Measurements from ENCODE around the gene POU6F2. TPM values are rescaled to one million over a fixed set of nuclear protein-coding genes. Genes with fewer than 3 reads are reported as not detected.

The POU6F2 gene
- total RNA-seq, 4 donors from 2014 or later, result not detected

- no peaks in the 10 kb centered on the region for H3K9me3 ChIP-seq
- H3K4me3 ChIP-seq, result no peak overlapping the region
- H3K36me3 ChIP-seq, result no peaks in the 10 kb centered on the region
- H3K27me3 ChIP-seq, result peaks cover 4% of the 10 kb centered on the region
- TF ChIP-seq POLR2A (IDR thresholded peaks at IDR 0.05), result no peak
- TF ChIP-seq POLR2AphosphoS5 (IDR thresholded peaks at IDR 0.05), result no peak
- TF ChIP-seq, protein P1, sequence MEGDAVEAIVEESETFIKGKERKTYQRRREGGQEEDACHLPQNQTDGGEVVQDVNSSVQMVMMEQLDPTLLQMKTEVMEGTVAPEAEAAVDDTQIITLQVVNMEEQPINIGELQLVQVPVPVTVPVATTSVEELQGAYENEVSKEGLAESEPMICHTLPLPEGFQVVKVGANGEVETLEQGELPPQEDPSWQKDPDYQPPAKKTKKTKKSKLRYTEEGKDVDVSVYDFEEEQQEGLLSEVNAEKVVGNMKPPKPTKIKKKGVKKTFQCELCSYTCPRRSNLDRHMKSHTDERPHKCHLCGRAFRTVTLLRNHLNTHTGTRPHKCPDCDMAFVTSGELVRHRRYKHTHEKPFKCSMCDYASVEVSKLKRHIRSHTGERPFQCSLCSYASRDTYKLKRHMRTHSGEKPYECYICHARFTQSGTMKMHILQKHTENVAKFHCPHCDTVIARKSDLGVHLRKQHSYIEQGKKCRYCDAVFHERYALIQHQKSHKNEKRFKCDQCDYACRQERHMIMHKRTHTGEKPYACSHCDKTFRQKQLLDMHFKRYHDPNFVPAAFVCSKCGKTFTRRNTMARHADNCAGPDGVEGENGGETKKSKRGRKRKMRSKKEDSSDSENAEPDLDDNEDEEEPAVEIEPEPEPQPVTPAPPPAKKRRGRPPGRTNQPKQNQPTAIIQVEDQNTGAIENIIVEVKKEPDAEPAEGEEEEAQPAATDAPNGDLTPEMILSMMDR (IDR thresholded peaks at IDR 0.05), result no peak
- TF ChIP-seq EP300 (IDR thresholded peaks at IDR 0.05), result no peak
- no peaks in the 10 kb centered on the region for H3K4me1 ChIP-seq
- no peak overlapping the region for H3K27ac ChIP-seq
- 78% methylated on average over 6 of the region's 8 CpGs for WGBS
- no peak for DNase-seq (ENCODE audit: low spot score in 2 of 2)
These were observed 322.6 kb downstream of the POU6F2 start for GRCh38 chr7:39300276-39300675.

DNA sequence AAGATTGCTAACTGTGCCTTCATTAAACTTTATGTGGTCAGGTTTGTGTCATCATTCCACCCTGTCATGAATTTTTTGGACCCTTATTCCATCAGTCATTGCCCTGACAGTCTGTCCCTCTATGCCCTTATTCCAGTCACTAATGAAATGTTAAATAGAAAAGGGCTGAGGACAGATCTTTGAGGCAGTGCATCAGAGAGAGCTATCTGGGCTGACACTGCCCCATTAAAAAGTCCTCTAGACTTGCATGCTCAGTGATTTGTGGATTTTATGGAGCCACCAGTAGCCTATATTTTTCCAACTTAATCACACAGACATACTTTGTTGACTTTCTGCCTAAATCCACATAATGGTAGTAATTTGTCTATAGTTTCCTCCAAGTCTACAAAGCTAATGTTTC lies 323.8 kb downstream of the POU6F2 start:
- H3K9me3 ChIP-seq, result no peaks in the 10 kb centered on the region
- H3K36me3 ChIP-seq, result no peaks in the 10 kb centered on the region
- peaks cover 4% of the 10 kb centered on the region for H3K27me3 ChIP-seq
- DNase-seq (ENCODE audit: low spot score in 2 of 2), result no peak
- H3K4me1 ChIP-seq, result no peaks in the 10 kb centered on the region
- TF ChIP-seq, protein P1 (IDR thresholded peaks at IDR 0.05), result no peak
- TF ChIP-seq POLR2AphosphoS5 (IDR thresholded peaks at IDR 0.05) (no peak), EP300 (IDR thresholded peaks at IDR 0.05) (no peak), POLR2A (IDR thresholded peaks at IDR 0.05) (no peak)
- H3K4me3 ChIP-seq, result no peak overlapping the region
- H3K27ac ChIP-seq, result no peak overlapping the region

DNA sequence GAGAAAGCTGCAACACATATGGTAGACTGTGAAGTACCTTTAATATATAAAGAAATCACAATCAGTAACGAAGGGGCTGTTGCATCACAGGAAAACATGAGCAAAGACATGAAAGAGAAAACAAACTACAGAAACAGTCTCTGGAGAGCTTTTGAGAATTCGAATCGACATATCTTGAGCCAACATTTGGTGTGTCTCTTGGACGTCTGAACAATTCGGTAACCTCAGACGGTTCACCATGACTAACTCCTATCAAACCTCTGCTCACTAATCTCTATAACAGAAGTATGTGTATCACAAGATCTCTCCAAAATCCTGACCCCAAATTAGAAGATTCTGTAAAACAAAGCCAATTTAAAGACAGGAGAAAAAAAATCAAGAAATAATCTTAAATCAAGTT lies 326.5 kb downstream of the POU6F2 start:
- no peak for TF ChIP-seq EP300 (IDR thresholded peaks at IDR 0.05)
- no peaks in the 10 kb centered on the region for H3K36me3 ChIP-seq
- H3K27ac ChIP-seq, result no peak overlapping the region
- 57% methylated on average over 6 of the region's 6 CpGs for WGBS
- no peaks in the 10 kb centered on the region for H3K9me3 ChIP-seq
- no peak overlapping the region for H3K4me3 ChIP-seq
- H3K4me1 ChIP-seq, result no peaks in the 10 kb centered on the region
- peaks cover 7% of the 10 kb centered on the region for H3K27me3 ChIP-seq
- no peak for DNase-seq (ENCODE audit: low spot score in 2 of 2)

DNA sequence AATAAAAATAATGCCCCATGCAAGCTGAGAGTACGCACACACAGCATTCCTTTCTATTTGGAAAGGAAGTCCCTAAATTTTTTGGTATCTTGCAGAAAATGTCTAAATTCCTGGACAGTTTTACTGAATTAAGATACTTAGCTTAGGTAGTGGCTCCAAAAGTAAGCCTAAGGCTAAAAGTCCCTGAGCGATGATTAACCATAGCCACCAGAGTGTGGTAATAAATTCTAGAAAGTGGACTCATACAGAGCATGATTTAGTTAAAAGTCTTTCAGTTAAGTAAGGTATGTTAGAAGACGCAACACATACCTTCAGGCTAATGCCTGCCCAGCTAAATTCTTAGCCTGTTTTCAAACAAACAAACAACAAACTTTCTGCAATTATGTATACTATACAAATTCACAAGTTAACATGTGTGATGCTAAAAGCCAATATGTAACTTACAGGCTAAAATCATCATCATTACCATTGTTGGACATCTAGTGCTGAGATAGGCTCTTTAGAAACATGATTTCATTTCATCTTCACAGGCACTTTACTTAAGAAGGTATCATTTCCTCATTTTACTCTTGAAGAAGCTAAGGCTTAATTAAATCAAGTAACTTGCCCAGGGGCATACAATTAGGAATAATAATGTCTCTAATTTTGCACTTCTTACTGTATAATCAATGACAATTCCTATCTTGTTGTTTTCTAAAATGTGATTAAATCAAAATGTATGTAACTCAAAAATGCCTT lies 327.1 kb downstream of the POU6F2 start:
- H3K4me1 ChIP-seq, result no peaks in the 10 kb centered on the region
- H3K27me3 ChIP-seq, result peaks cover 7% of the 10 kb centered on the region
- TF ChIP-seq POLR2AphosphoS5 (IDR thresholded peaks at IDR 0.05) (no peak), EP300 (IDR thresholded peaks at IDR 0.05) (no peak), POLR2A (IDR thresholded peaks at IDR 0.05) (no peak)
- TF ChIP-seq, protein P1 (IDR thresholded peaks at IDR 0.05), result no peak
- no peak overlapping the region for H3K27ac ChIP-seq
- 75% methylated on average over 3 of the region's 3 CpGs for WGBS
- H3K4me3 ChIP-seq, result no peak overlapping the region
- no peak for DNase-seq (ENCODE audit: low spot score in 2 of 2)
- no peaks in the 10 kb centered on the region for H3K36me3 ChIP-seq
- no peaks in the 10 kb centered on the region for H3K9me3 ChIP-seq

GRCh38 chr7:39306016-39306570 lies 328.4 kb downstream of the POU6F2 start:
- no peak overlapping the region for H3K4me3 ChIP-seq
- 52% methylated on average over 5 of the region's 5 CpGs for WGBS
- H3K27ac ChIP-seq, result no peak overlapping the region
- DNase-seq (ENCODE audit: low spot score in 2 of 2), result no peak
- H3K4me1 ChIP-seq, result no peaks in the 10 kb centered on the region
- H3K36me3 ChIP-seq, result no peaks in the 10 kb centered on the region
- no peaks in the 10 kb centered on the region for H3K9me3 ChIP-seq
- H3K27me3 ChIP-seq, result peaks cover 7% of the 10 kb centered on the region
- TF ChIP-seq, protein P1 (IDR thresholded peaks at IDR 0.05), result no peak
- TF ChIP-seq EP300 (IDR thresholded peaks at IDR 0.05), result no peak
- TF ChIP-seq POLR2A (IDR thresholded peaks at IDR 0.05), result no peak
- no peak for TF ChIP-seq POLR2AphosphoS5 (IDR thresholded peaks at IDR 0.05)

All from suprapubic skin (tissue), 4 donors.